ENCODE measurements around the gene CDON. TPM values are rescaled to one million over a fixed set of nuclear protein-coding genes. Genes with fewer than 3 reads are reported as not detected.
A peak's percentile ranks its signal among the peaks of the same experiment; 100 is the strongest.
"Not testable (repeated sequence)": the region's sequence is repeated elsewhere in the genome, so short reads cannot be mapped to it uniquely, and the experiment has no call there.

CDON gene
- total RNA-seq, 1 experiment from 2014 or later: 1.3 TPM

DNA sequence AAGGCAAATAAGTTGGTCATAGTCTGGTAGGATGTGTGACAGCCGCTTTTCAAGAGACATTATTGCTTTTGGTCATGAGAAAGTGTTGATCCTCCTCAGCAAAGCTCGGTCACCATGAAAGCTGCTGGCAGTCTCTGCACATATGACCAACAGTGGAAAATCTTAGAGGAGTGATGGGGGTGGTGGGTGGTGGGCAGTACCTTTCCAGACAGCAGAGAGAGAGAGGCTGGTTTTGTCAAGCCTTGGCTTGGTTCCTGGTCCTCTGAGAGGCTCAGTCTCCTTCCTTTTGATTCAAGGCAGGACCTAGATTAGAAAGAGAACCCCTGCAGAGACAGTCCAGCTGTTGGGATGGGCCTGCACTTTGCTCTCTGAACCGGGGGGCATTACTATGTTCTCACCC lies 136.9 kb downstream of the CDON start:
- no peaks in the 10 kb centered on the region for H3K27me3 ChIP-seq (replicated peaks)
- H3K36me3 ChIP-seq: no peaks in the 10 kb centered on the region
- H3K4me1 ChIP-seq (replicated peaks): no peaks in the 10 kb centered on the region
- H3K9me3 ChIP-seq (replicated peaks): no peaks in the 10 kb centered on the region
- H3K4me3 ChIP-seq: no peak overlapping the region
- DNase-seq (ENCODE audit: low read depth in 1 of 2, low spot score in 2 of 2): no peak
- no peak overlapping the region for H3K27ac ChIP-seq

GRCh38 chr11:125925247-125925740 lies 137.4 kb downstream of the CDON start:
- no peak overlapping the region for H3K4me3 ChIP-seq
- H3K9me3 ChIP-seq (replicated peaks): no peaks in the 10 kb centered on the region
- H3K27ac ChIP-seq: no peak overlapping the region
- DNase-seq (ENCODE audit: low read depth in 1 of 2, low spot score in 2 of 2): no peak
- H3K36me3 ChIP-seq: no peaks in the 10 kb centered on the region
- H3K27me3 ChIP-seq (replicated peaks): no peaks in the 10 kb centered on the region
- no peaks in the 10 kb centered on the region for H3K4me1 ChIP-seq (replicated peaks)

- no peak overlapping the region for H3K27ac ChIP-seq
- H3K36me3 ChIP-seq: no peaks in the 10 kb centered on the region
- H3K4me3 ChIP-seq: no peak overlapping the region
- H3K9me3 ChIP-seq (replicated peaks): no peaks in the 10 kb centered on the region
- no peaks in the 10 kb centered on the region for H3K4me1 ChIP-seq (replicated peaks)
- H3K27me3 ChIP-seq (replicated peaks): no peaks in the 10 kb centered on the region
- DNase-seq (ENCODE audit: low read depth in 1 of 2, low spot score in 2 of 2): no peak
Measured at GRCh38 chr11:125924384-125925007, 138.2 kb downstream of the CDON start.

DNA sequence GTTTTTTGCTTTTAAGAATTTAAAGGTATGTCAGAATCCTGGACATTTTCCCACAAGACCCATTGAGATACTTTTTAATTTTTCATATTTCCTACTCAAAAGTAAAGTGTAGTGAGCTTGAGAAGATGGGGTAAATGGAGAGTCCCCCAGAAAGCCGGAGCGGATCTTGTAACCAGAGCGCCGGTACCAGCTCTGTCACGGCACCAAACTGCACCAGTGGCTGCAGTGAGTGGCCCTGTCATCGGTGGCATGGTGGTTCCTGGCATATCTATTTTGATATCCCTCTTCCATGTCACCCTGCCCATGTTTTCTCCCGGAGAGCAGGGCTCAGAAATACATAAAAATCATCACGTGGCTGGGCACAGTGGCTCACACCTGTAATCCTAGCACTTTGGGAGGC lies 139.0 kb downstream of the CDON start:
- no peaks in the 10 kb centered on the region for H3K4me1 ChIP-seq (replicated peaks)
- H3K27me3 ChIP-seq (replicated peaks): no peaks in the 10 kb centered on the region
- DNase-seq (ENCODE audit: low read depth in 1 of 2, low spot score in 2 of 2): no peak
- no peaks in the 10 kb centered on the region for H3K9me3 ChIP-seq (replicated peaks)
- no peak overlapping the region for H3K27ac ChIP-seq
- no peaks in the 10 kb centered on the region for H3K36me3 ChIP-seq
- no peak overlapping the region for H3K4me3 ChIP-seq

- DNase-seq (ENCODE audit: low read depth in 1 of 2, low spot score in 2 of 2): peak in 1 of 2 experiments; percentile 19
- Histone ChIP-seq H3K9me3 (replicated peaks) (no peaks in the 10 kb centered on the region), H3K27ac (no peak overlapping the region)
Measured at GRCh38 chr11:125923012-125923579, 139.6 kb downstream of the CDON start.

GRCh38 chr11:125922156-125922555 lies 140.5 kb downstream of the CDON start:
- Histone ChIP-seq H3K4me3 (no peak overlapping the region), H3K27me3 (replicated peaks) (no peaks in the 10 kb centered on the region)

More at GRCh38 chr11:125923012-125923579, 139.6 kb downstream of the CDON start:
- Histone ChIP-seq H3K36me3 (no peaks in the 10 kb centered on the region), H3K27me3 (replicated peaks) (no peaks in the 10 kb centered on the region), H3K4me1 (replicated peaks) (no peaks in the 10 kb centered on the region), H3K4me3 (no peak overlapping the region)

GRCh38 chr11:125921042-125921441 lies 141.6 kb downstream of the CDON start:
- Histone ChIP-seq H3K27me3 (replicated peaks) (0 out of 2 replicates have a peak, but pooled peaks cover 3% of the 10 kb centered on the region), H3K4me3 (no peak overlapping the region), H3K4me1 (replicated peaks) (no peaks in the 10 kb centered on the region), H3K9me3 (replicated peaks) (no peaks in the 10 kb centered on the region), H3K36me3 (no peaks in the 10 kb centered on the region), H3K27ac (no peak overlapping the region)
- no peak for DNase-seq (ENCODE audit: low read depth in 1 of 2, low spot score in 2 of 2)

More at GRCh38 chr11:125922156-125922555, 140.5 kb downstream of the CDON start:
- Histone ChIP-seq H3K36me3 (no peaks in the 10 kb centered on the region), H3K9me3 (replicated peaks) (no peaks in the 10 kb centered on the region), H3K27ac (no peak overlapping the region), H3K4me1 (replicated peaks) (no peaks in the 10 kb centered on the region)
- no peak for DNase-seq (ENCODE audit: low read depth in 1 of 2, low spot score in 2 of 2)

GRCh38 chr11:125918140-125918840 lies 144.4 kb downstream of the CDON start:
- Histone ChIP-seq H3K9me3 (replicated peaks) (no peaks in the 10 kb centered on the region), H3K4me1 (replicated peaks) (no peaks in the 10 kb centered on the region), H3K4me3 (no peak overlapping the region), H3K27ac (no peak overlapping the region), H3K27me3 (replicated peaks) (0 out of 2 replicates have a peak, but pooled peaks cover 4% of the 10 kb centered on the region), H3K36me3 (no peaks in the 10 kb centered on the region)
- no peak for DNase-seq (ENCODE audit: low read depth in 1 of 2, low spot score in 2 of 2)

DNA sequence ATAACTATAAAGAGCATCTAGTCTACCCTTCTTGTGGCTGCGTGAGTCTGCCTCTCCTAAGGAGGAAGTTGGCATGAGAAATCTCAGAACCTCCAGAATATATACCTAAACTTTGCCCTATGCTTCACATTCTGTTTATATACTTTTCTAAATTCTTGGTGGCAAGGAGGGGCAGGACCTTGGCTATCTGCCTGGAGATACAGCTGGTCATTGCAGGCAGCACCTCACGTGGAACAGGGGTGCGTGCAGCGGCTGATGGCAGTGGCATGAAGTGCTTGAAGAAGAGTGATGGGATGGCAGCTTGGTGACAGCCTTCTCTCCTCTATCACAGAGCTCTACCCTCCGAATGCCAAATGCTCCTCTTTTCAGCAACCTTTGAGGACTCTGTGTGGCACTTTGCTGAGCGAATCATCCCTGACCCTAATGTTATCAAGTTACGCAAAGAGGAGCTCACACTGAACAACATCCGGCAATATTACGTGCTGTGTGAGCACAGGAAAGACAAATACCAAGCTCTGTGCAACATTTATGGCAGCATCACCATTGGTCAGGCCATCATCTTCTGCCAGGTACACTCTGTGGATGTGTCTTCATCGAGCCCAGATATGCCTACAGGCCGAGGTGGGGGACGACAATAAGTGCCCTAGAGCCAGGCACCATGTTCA lies 145.9 kb downstream of the CDON start:
- Histone ChIP-seq H3K4me3 (no peak overlapping the region), H3K4me1 (replicated peaks) (no peaks in the 10 kb centered on the region), H3K36me3 (no peaks in the 10 kb centered on the region), H3K27ac (no peak overlapping the region), H3K27me3 (replicated peaks) (0 out of 2 replicates have a peak, but pooled peaks cover 4% of the 10 kb centered on the region), H3K9me3 (replicated peaks) (no peaks in the 10 kb centered on the region)
- no peak for DNase-seq (ENCODE audit: low read depth in 1 of 2, low spot score in 2 of 2)

DNA sequence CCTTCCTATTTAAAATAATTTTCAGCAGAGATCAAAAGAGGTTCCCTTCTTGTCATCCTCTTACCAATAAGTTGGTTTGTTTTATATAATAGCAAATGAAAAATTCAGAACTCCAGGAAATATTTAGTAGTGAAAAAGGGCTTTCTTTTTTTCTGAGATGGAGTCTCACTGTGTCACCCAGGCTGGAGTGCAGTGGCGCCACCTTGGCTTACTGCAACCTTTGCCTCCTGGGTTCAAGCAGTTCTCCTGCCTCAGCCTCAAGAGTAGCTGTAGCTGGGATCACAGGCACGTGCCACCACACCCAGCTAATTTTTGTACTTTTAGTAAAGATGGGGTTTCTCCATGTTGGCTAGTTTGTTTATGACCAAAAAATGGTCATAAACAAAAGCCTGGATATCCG lies 148.1 kb downstream of the CDON start:
- H3K9me3 ChIP-seq (replicated peaks); H3K4me3 ChIP-seq; DNase-seq (ENCODE audit: low read depth in 1 of 2, low spot score in 2 of 2); H3K27ac ChIP-seq; H3K36me3 ChIP-seq; H3K27me3 ChIP-seq (replicated peaks); H3K4me1 ChIP-seq (replicated peaks): not testable (repeated sequence)

- H3K4me1 ChIP-seq (replicated peaks): no peaks in the 10 kb centered on the region
- no peak overlapping the region for H3K4me3 ChIP-seq
- H3K9me3 ChIP-seq (replicated peaks): no peaks in the 10 kb centered on the region
- DNase-seq (ENCODE audit: low read depth in 1 of 2, low spot score in 2 of 2): no peak
- no peak overlapping the region for H3K27ac ChIP-seq
- no peaks in the 10 kb centered on the region; the same call in 1 of the 2 replicates for H3K27me3 ChIP-seq (replicated peaks)
- H3K36me3 ChIP-seq: no peaks in the 10 kb centered on the region
Measured at GRCh38 chr11:125910226-125910849, 152.3 kb downstream of the CDON start.

Data from SJSA1 (cell line).